Measurements from ENCODE around the gene MAPK8.

DNA sequence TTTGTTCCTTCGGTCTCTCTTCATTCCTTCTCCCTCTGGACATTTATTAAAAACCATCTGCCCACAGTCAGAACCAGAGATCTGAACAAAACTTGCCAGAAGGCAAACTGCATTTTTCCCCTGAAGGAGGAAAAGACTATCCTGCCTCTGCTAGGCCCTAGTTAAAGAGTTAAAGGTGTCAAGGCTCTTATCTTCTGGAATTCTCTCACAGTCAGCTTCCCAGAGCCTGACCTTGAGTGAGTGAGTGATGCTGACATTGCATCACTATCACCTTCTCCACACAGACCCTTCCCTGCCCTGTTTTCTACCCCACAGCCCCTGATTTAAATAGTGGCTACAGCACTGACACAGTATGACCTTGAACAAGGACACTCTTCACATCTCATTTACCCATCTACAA is 48.4 kb upstream of the MAPK8 start:
- TF ChIP-seq CTCF (IDR thresholded peaks at IDR 0.05; ENCODE audit: low read depth, low read length): no peak
- TF ChIP-seq POLR2A (IDR thresholded peaks at IDR 0.05; ENCODE audit: extremely low read depth, insufficient read length): no peak
- no peak for TF ChIP-seq MYC (IDR thresholded peaks at IDR 0.05; ENCODE audit: low read depth, low read length)
